AG10803 (cell line): ENCODE data around the gene GRM8.

Experiments used
- DNase-seq: peaks from one replicate; pipeline ENCODE4 v3.0.0; 2010; ENCODE audit warnings: low read depth
- H3K4me3 ChIP-seq: 2 replicates; pipeline ENCODE4 v1.5.1; 2011; ENCODE audit warnings: mild to moderate bottlenecking, low read length, control low read depth
- TF ChIP-seq, protein P1 (sequence below): conservative IDR thresholded peaks from 2 replicates; pipeline ENCODE4 v1.5.1; 2011; ENCODE audit warnings: mild to moderate bottlenecking, low read length, control low read depth, inconsistent platforms

The GRM8 gene

GRCh38 chr7:127231415-127231814 lies 21.3 kb downstream of the GRM8 start:
- H3K4me3 ChIP-seq = no peak overlapping the region
- TF ChIP-seq, protein P1, sequence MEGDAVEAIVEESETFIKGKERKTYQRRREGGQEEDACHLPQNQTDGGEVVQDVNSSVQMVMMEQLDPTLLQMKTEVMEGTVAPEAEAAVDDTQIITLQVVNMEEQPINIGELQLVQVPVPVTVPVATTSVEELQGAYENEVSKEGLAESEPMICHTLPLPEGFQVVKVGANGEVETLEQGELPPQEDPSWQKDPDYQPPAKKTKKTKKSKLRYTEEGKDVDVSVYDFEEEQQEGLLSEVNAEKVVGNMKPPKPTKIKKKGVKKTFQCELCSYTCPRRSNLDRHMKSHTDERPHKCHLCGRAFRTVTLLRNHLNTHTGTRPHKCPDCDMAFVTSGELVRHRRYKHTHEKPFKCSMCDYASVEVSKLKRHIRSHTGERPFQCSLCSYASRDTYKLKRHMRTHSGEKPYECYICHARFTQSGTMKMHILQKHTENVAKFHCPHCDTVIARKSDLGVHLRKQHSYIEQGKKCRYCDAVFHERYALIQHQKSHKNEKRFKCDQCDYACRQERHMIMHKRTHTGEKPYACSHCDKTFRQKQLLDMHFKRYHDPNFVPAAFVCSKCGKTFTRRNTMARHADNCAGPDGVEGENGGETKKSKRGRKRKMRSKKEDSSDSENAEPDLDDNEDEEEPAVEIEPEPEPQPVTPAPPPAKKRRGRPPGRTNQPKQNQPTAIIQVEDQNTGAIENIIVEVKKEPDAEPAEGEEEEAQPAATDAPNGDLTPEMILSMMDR = no peak
- DNase-seq = no peak

GRCh38 chr7:127230192-127230925 lies 22.4 kb downstream of the GRM8 start:
- H3K4me3 ChIP-seq = no peak overlapping the region
- TF ChIP-seq, protein P1 = no peak
- no peak for DNase-seq

DNA sequence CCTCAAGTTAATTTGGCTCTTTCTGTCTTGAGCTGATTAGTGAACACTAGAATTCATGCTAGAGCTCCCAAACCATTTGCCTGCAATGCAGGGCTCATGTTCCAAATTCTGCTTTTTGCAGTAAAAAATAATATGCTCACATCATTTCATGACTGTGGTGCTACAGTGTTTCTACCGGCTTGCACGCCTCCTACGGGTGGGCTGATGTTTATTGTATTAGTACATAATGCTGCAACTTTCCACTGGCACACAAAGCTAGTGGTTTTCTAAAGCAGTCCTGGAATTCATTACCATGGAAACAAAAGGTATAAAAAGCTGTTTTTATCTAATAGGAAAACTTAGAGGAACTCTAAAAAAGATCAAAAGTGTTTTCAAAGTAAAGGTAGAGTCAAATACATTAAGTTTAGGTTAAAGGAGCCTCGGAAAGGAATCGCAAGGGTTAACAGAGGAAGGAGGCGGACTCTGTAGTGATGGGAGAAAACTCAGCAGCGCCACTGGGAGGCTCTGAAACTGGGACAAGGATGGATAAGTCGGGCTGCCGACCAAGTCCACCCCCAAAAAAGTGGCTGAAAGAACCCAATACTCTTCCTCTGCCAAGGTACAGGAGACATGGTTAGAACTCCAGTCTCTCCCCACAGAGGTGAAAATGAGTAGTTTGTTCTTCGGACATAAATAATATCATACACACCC lies 25.9 kb downstream of the GRM8 start:
- no peak overlapping the region for H3K4me3 ChIP-seq
- TF ChIP-seq, protein P1 = no peak
- DNase-seq = no peak

DNA sequence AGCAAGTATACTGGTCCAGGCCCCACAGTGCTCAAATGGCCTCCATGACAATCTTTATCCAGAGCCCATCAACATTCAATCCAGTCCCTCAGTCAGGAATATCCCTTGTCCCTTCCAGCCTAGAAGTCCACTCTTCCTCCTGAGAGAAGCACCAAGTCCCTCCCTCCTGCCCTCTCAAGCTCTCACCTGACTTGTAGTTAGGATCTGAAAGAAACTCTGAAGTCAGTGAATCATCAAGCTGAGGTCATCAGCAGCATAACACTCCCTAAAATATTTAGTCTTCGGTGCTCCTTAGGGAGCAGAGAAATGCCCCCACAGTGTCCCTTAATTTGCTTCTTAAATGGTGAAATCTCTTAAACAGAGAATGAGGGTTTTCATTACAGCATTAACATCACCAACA lies 31.0 kb downstream of the GRM8 start:
- no peak overlapping the region for H3K4me3 ChIP-seq
- DNase-seq = no peak
- TF ChIP-seq, protein P1 = no peak

DNA sequence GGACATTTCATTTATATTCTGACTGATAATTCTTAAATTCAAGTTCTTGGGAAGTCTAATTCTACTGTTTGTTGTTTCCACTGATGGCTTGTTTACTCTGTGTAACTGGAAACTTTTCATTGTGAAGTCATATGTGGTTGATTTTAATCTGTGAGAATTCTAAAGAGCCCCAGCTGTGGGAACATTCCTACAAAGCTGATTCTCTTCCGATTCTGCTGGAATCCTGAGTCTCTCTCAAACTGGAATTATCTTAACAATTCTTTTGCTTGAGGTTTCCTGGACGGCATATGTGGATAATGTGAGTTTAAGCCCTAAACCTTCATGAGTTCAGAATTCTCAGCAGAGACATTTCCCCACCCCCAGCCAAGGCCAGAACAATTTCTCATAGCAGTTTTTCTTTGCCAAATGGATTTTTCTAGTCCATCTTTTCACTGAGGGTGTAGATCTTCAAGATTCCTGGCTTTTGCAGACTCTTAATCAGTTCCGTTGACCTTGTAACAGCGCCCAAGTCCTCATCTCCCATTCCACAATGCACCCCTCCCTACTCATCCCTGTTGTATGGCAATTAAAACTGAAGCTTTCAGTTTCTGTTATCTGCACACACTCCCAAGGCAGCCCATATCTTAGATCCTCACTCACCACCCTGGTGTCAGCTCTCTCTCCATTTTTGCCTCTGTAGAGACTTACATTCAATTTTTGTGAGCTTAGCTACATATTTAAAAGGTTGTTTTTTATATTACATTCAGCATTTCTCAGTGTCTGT lies 37.6 kb downstream of the GRM8 start:
- no peak overlapping the region for H3K4me3 ChIP-seq
- TF ChIP-seq, protein P1 = no peak
- no peak for DNase-seq

- DNase-seq = no peak
- no peak overlapping the region for H3K4me3 ChIP-seq
- TF ChIP-seq, protein P1 = no peak
Measured at GRCh38 chr7:127209886-127210285, 42.9 kb downstream of the GRM8 start.

GRCh38 chr7:127208860-127209259 lies 43.9 kb downstream of the GRM8 start:
- H3K4me3 ChIP-seq = no peak overlapping the region
- TF ChIP-seq, protein P1 = no peak
- DNase-seq = no peak
